ENCODE results near the gene SAMD14. TPM values are rescaled to one million over a fixed set of nuclear protein-coding genes. Genes with fewer than 3 reads are reported as not detected.

The SAMD14 gene
- total RNA-seq, 2 donors from 2014 or later: 2.5 to 7.4 TPM

DNA sequence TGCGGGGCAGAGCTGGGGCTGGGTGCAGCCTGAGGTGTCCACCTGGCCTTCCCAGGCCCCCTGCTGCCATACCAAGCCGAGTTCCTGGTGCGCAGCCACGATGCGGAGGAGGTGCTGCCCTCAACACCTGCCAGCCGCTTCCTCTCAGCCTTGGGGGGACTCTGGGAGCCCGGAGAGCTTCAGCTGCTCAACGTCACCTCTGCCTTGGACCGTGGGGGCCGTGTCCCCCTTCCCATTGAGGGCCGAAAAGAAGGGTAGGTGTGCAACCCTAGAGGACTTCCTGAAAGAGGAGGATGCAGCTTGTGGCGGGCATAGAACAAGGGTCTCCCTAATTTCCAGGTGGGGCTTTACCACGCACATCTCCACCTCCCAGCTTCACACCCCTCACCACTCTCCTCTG, 38.4 kb upstream of the SAMD14 start:
- Histone ChIP-seq H3K4me1 (replicated peaks) (no peaks in the 10 kb centered on the region), H3K36me3 (no peaks in the 10 kb centered on the region), H3K9me3 (no peaks in the 10 kb centered on the region), H3K27ac (no peak overlapping the region), H3K27me3 (replicated peaks; ENCODE audit: insufficient read depth) (no peaks in the 10 kb centered on the region), H3K4me3 (no peak overlapping the region)
- intact Hi-C loops (cut with DNase I): no loop called here
- no peak for TF ChIP-seq POLR2A (IDR thresholded peaks at IDR 0.05)
- TF ChIP-seq, protein P1, sequence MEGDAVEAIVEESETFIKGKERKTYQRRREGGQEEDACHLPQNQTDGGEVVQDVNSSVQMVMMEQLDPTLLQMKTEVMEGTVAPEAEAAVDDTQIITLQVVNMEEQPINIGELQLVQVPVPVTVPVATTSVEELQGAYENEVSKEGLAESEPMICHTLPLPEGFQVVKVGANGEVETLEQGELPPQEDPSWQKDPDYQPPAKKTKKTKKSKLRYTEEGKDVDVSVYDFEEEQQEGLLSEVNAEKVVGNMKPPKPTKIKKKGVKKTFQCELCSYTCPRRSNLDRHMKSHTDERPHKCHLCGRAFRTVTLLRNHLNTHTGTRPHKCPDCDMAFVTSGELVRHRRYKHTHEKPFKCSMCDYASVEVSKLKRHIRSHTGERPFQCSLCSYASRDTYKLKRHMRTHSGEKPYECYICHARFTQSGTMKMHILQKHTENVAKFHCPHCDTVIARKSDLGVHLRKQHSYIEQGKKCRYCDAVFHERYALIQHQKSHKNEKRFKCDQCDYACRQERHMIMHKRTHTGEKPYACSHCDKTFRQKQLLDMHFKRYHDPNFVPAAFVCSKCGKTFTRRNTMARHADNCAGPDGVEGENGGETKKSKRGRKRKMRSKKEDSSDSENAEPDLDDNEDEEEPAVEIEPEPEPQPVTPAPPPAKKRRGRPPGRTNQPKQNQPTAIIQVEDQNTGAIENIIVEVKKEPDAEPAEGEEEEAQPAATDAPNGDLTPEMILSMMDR (IDR thresholded peaks at IDR 0.05): no peak
- TF ChIP-seq POLR2AphosphoS5 (IDR thresholded peaks at IDR 0.05): no peak
- 85% methylated on average over 13 of the region's 13 CpGs for WGBS
- no peak for DNase-seq (ENCODE audit: low spot score)

DNA sequence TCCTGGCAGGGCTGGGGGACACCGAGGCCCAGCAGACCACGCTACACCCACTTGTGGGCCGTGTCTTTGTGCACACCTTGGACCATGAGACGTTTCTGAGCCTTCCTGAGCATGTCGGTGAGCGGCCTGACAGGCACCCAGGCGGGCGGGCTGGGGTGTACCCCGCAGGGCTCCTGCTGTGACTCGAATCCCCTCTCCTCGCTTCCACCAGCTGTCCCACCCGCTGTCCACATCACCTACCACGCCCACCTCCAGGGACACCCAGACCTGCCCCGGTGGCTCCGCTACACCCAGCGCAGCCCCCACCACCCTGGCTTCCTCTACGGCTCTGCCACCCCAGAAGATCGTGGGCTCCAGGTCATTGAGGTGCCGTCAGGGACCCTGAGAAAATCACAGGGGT, 37.4 kb upstream of the SAMD14 start:
- no peak overlapping the region for H3K4me3 ChIP-seq
- intact Hi-C loops (cut with DNase I): loop anchor here (2.0 kb wide), 1 partner anchor 31 kb away; no protein-coding TSS in a partner anchor
- H3K27ac ChIP-seq: no peak overlapping the region
- no peaks in the 10 kb centered on the region for H3K27me3 ChIP-seq (replicated peaks; ENCODE audit: insufficient read depth)
- no peak for DNase-seq (ENCODE audit: low spot score)
- H3K36me3 ChIP-seq: no peaks in the 10 kb centered on the region
- no peaks in the 10 kb centered on the region for H3K9me3 ChIP-seq
- no peak for TF ChIP-seq POLR2AphosphoS5 (IDR thresholded peaks at IDR 0.05)
- no peak for TF ChIP-seq POLR2A (IDR thresholded peaks at IDR 0.05)
- TF ChIP-seq, protein P1 (IDR thresholded peaks at IDR 0.05): no peak
- WGBS: 87% methylated on average over 19 of the region's 19 CpGs
- no peaks in the 10 kb centered on the region for H3K4me1 ChIP-seq (replicated peaks)

GRCh38 chr17:50166518-50167181, 36.7 kb upstream of the SAMD14 start:
- intact Hi-C loops (cut with DNase I): loop anchor here (2.0 kb wide), 1 partner anchor 32 kb away; no protein-coding TSS in a partner anchor

GRCh38 chr17:50165867-50166517, 36.0 kb upstream of the SAMD14 start, which contains the start of gene SGCA:
SGCA (plus strand) TSS chr17:50166005; CDS start chr17:50166041, 36 bp downstream.
- WGBS: 54% methylated on average over 15 of the region's 15 CpGs
- Histone ChIP-seq H3K4me3 (peak within 1 kb of the TSS in 1 of 2 donors; percentile 3), H3K9me3 (no peaks in the 10 kb centered on the region), H3K4me1 (replicated peaks) (no peaks in the 10 kb centered on the region), H3K36me3 (no peaks in the 10 kb centered on the region), H3K27ac (peak within 1 kb of the TSS; percentile 46 to 57), H3K27me3 (replicated peaks; ENCODE audit: insufficient read depth) (no peaks in the 10 kb centered on the region)
- TF ChIP-seq POLR2A (IDR thresholded peaks at IDR 0.05) (no peak), POLR2AphosphoS5 (IDR thresholded peaks at IDR 0.05) (no peak)
- TF ChIP-seq, protein P1 (IDR thresholded peaks at IDR 0.05): no peak
- intact Hi-C loops (cut with DNase I): loop anchor here (2.0 kb wide), 1 partner anchor 33 kb away; no protein-coding TSS in a partner anchor
- DNase-seq (ENCODE audit: low spot score): no peak

More at GRCh38 chr17:50166518-50167181, 36.7 kb upstream of the SAMD14 start:
- 77% methylated on average over 7 of the region's 7 CpGs for WGBS
- Histone ChIP-seq H3K4me1 (replicated peaks) (no peaks in the 10 kb centered on the region), H3K9me3 (no peaks in the 10 kb centered on the region), H3K36me3 (no peaks in the 10 kb centered on the region), H3K4me3 (peak overlapping the region in 1 of 2 donors; percentile 3), H3K27me3 (replicated peaks; ENCODE audit: insufficient read depth) (no peaks in the 10 kb centered on the region), H3K27ac (peak overlapping the region; percentile 46 to 57)
- DNase-seq (ENCODE audit: low spot score): no peak
- TF ChIP-seq, protein P1 (IDR thresholded peaks at IDR 0.05): no peak
- TF ChIP-seq POLR2AphosphoS5 (IDR thresholded peaks at IDR 0.05) (no peak), POLR2A (IDR thresholded peaks at IDR 0.05) (no peak)
